Colonic mucosa (tissue), 4 donors: ENCODE measurements around the gene RFX8. TPM values are rescaled to one million over a fixed set of nuclear protein-coding genes. Genes with fewer than 3 reads are reported as not detected.

Experiments used
- DNase-seq: peaks from one replicate; pipeline ENCODE4 v3.0.0-alpha.2; 2020
- H3K27ac ChIP-seq: fragments of 200-600 bp; one replicate; pipeline ENCODE4 v1.8.0; 2021
- H3K27me3 ChIP-seq: fragments of 200-600 bp; one replicate; pipeline ENCODE4 v1.8.0; 2021
- H3K36me3 ChIP-seq: fragments of 200-600 bp; one replicate; pipeline ENCODE4 v1.8.0; 2021
- H3K4me1 ChIP-seq: fragments of 200-600 bp; one replicate; pipeline ENCODE4 v1.8.0; 2021; ENCODE audit warnings: mild to moderate bottlenecking
- H3K4me3 ChIP-seq: fragments of 200-600 bp; one replicate; pipeline ENCODE4 v1.8.0; 2021
- H3K9ac ChIP-seq, 2 donors: one replicate each; pipeline ENCODE4 v1.7.0; 2013; ENCODE audit warnings: control low read depth in 2 of 2, low read depth in 2 of 2, low read length in 2 of 2
- H3K9me3 ChIP-seq: fragments of 200-600 bp; one replicate; pipeline ENCODE4 v1.8.0; 2021
- intact Hi-C: fragments of 100-400 bp; cut with DNase I; formaldehyde crosslinking; loops from one replicate; pipeline ENCODE4 v1.14.1; 2022
- total RNA-seq, 2 donors: library from RNA; stranded (reverse); fragmentation: NEBNext Ultra II Directional in 1 of 2; extraction: Animal tissue kit (Norgen Biotek cat#: 25700) in 1 of 2; gene quantifications; one replicate each; pipeline ENCODE4 v1.2.1, GENCODE V29; 2021
- TF ChIP-seq, protein P1 (sequence below): fragments of 200-600 bp; IDR thresholded peaks from one replicate; pipeline ENCODE4 v1.8.0; 2022; ENCODE audit warnings: antibody characterized with exemption, mild to moderate bottlenecking
- donor health status: healthy.
- donor health status: DM: no; HTN: no; CAD: no.
- donor health status: DM: no; HTN: no; CAD: no.

RFX8 gene
- total RNA-seq, 2 donors from 2014 or later = not detected

DNA sequence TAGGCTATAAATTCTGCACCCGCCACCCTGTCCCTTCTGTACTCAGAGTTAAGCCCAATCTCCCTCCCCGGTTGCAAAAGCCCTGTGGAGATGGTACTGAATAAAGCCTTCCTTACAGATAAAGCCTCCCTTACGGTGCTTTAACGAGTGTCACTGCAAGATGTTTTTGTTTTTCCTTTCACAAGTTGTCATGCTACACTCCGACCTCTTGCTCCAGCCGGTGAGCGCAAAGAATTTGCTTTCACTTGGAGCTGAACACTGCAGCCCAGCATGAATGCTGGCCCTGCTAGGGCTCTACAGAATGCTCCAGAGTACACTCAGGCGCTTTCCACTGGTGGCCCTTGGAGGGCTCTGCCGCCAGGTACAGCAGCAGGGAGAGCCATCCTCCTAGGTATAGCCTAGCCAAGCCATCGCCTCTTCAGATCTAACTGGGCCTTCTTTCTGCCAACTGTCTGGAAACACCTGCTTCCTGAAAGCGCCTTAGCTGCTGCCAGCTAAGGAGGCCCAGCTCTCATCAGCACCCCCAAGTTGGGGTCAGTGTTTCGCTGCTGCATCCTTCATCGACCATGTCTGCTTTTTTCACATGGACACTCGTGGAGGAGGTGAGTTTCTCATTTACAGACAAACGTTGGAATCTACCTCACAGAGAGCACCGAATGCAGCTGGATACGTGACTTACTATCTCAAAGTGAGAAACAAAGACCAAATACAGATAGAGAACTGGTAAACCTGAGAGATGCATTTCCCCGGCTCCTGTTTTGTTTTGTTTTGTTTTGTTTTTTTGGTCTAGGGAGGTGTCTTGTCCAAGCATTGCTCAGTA, 74.2 kb downstream of the RFX8 start:
- Histone ChIP-seq H3K27ac (no peak overlapping the region), H3K4me1 (no peaks in the 10 kb centered on the region), H3K9me3 (no peaks in the 10 kb centered on the region), H3K27me3 (no peaks in the 10 kb centered on the region), H3K36me3 (no peaks in the 10 kb centered on the region), H3K4me3 (no peak overlapping the region), H3K9ac (no peak overlapping the region)
- DNase-seq = no peak
- intact Hi-C loops = no loop called here
- TF ChIP-seq, protein P1, sequence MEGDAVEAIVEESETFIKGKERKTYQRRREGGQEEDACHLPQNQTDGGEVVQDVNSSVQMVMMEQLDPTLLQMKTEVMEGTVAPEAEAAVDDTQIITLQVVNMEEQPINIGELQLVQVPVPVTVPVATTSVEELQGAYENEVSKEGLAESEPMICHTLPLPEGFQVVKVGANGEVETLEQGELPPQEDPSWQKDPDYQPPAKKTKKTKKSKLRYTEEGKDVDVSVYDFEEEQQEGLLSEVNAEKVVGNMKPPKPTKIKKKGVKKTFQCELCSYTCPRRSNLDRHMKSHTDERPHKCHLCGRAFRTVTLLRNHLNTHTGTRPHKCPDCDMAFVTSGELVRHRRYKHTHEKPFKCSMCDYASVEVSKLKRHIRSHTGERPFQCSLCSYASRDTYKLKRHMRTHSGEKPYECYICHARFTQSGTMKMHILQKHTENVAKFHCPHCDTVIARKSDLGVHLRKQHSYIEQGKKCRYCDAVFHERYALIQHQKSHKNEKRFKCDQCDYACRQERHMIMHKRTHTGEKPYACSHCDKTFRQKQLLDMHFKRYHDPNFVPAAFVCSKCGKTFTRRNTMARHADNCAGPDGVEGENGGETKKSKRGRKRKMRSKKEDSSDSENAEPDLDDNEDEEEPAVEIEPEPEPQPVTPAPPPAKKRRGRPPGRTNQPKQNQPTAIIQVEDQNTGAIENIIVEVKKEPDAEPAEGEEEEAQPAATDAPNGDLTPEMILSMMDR = no peak

DNA sequence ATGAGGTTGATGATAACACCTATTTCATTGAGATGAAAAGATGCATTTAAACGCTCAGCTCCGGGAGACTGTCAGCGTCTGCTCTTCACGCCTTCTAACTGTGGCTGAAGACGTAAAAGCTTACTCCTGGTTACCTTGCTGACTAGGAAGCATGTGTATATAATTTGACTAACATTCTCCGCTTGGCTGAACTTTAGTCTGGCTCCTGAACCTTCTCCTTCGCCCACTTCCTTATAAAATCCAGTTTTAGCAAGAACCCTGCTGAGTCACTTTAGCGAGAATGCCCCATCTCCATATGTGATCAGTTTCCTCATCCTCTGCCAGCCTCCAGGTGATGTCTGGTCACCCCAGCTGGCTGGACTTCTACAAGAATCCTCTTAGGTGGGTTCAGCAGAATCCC, 74.9 kb downstream of the RFX8 start:
- DNase-seq = peak; percentile 36
- Histone ChIP-seq H3K4me1 (no peaks in the 10 kb centered on the region), H3K9ac (no peak overlapping the region), H3K27ac (no peak overlapping the region), H3K4me3 (no peak overlapping the region), H3K9me3 (no peaks in the 10 kb centered on the region), H3K27me3 (no peaks in the 10 kb centered on the region), H3K36me3 (no peaks in the 10 kb centered on the region)
- intact Hi-C loops = no loop called here
- TF ChIP-seq, protein P1 = no peak

DNA sequence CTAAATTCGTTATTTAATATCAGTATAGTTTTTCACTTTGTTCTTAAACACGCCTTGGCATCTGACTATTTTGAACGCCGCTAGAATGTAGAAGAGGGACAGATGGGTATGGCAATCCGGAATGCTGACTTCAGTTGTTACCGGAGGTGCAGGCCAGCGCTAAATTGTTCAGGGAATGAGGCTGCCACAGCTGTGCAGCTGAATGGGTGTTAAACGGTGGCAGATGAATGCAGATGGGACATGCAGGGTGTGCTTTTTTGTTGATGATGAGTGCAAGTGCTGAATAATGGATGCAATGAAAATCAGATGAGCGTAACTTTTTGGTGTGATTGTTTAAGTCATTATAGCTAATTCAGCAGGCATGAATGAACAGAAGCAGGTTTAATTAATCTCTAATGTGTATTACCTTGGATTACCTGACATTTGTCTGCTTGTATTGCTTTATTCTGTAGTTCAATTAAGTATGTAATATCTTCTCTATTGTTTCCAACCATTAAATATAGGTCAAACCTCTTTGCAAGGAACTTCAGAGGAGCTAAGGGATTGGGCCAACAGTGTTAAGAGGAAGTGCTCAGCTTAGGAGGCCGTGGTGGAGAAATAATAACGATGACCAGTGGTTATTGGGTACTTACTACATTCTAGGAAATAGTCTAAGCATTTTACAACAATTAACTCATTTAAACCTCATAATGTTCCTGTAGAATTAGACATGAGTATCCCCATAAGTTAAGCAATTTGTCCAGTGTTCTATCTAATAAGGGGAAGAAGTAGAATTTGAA, 75.7 kb downstream of the RFX8 start:
- H3K36me3 ChIP-seq = no peaks in the 10 kb centered on the region
- H3K4me3 ChIP-seq = no peak overlapping the region
- H3K4me1 ChIP-seq = no peaks in the 10 kb centered on the region
- TF ChIP-seq, protein P1 = no peak
- intact Hi-C loops = no loop called here
- H3K27ac ChIP-seq = no peak overlapping the region
- no peaks in the 10 kb centered on the region for H3K9me3 ChIP-seq
- H3K9ac ChIP-seq = no peak overlapping the region
- no peaks in the 10 kb centered on the region for H3K27me3 ChIP-seq
- DNase-seq = no peak

DNA sequence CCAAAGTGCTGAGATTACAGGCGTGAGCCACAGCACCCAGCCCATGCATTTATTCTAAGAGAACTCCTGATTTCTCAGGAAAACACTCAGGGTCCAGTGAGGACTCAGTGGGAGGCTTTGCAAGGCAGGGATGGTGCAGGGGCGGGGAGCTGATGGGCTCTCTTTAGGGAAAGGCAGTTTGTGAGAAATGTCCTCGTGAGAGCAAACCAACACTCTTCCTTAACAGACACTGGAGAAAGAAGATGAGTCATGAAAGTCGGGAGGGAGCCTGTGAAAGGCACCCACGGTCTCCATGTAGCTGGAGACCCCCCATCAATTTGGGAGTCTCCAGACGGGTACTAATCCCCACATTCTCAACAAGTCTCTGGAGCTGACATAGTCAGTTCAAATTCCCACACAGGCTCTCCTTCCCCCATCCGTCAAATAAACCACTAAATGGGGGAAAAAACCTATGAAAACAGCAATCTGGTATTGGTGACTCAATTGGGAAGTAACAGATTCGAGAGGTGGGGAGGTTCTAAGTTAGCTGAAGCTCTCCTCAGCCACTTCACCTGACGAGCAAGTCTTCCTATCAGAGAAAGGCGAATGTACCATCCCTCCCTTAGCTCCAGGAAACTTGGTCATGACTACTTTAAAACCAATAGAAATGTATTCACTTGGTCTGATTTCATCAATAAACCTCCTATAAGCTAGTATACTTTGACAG, 76.6 kb downstream of the RFX8 start:
- TF ChIP-seq, protein P1 = no peak
- no peak overlapping the region for H3K9ac ChIP-seq
- H3K4me3 ChIP-seq = no peak overlapping the region
- no peaks in the 10 kb centered on the region for H3K36me3 ChIP-seq
- no peaks in the 10 kb centered on the region for H3K27me3 ChIP-seq
- no peaks in the 10 kb centered on the region for H3K9me3 ChIP-seq
- intact Hi-C loops = no loop called here
- no peak for DNase-seq
- no peak overlapping the region for H3K27ac ChIP-seq
- H3K4me1 ChIP-seq = no peaks in the 10 kb centered on the region

DNA sequence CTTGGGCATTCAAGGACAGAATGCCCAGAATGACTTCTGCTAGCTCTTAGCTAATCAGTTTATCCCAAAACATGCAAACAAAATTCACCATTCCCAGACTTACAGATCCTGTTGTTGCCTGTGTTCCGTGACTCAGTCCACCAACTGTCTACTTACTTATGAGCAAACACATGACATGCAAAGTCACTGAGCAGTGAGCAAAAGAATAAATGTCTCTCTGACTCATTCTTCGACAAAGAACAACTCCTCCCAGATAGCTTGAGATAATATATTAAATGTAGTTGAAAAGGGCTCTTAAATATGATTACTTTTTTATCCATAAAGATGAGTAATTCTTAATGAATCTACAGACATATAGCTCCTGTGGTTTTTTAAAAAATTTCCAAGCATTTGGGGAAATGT, 78.6 kb downstream of the RFX8 start:
- no peak overlapping the region for H3K27ac ChIP-seq
- no peaks in the 10 kb centered on the region for H3K36me3 ChIP-seq
- no peaks in the 10 kb centered on the region for H3K9me3 ChIP-seq
- TF ChIP-seq, protein P1 = no peak
- intact Hi-C loops = no loop called here
- H3K4me3 ChIP-seq = no peak overlapping the region
- no peaks in the 10 kb centered on the region for H3K27me3 ChIP-seq
- H3K9ac ChIP-seq = no peak overlapping the region
- no peak for DNase-seq
- H3K4me1 ChIP-seq = no peaks in the 10 kb centered on the region
